Stimulated activated CD8-positive, alpha-beta memory T cell treated with anti-CD3 and anti-CD28 coated beads, Interleukin-12 subunit alpha, Interleukin-12 subunit beta, amount 100 ng/mL, for 24 hours (primary cell): ENCODE measurements around the gene CDKN2B.

ENCODE experiments used
- DNase-seq: peaks from one replicate; pipeline ENCODE4 v3.0.0-alpha.2; 2020; ENCODE audit errors: extremely low read depth

Gene CDKN2B

GRCh38 chr9:21993893-21994555 is 15.1 kb downstream of the CDKN2B start, which contains the start of gene CDKN2A:
CDKN2A (minus strand) TSS chr9:21994392.
- DNase-seq, result no peak

DNA sequence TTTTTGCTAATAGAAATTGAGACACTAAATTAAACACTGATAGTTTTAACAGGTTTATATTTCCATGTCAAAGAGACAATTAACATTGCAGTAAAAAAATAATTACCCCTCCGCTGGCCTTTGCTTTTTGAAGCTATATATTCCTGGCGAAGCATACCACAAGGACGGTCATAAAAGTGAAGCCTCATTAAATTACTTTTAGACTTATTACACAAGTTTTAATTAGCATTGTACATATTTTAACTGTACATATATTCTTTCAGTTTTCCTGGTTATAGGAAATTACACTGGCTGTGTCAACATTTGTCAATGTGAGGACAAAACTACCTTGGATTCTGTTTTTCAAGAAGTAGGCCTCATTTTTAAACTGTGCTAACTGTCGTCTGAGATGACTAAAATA is 16.1 kb downstream of the CDKN2B start:
- no peak for DNase-seq

- no peak for DNase-seq
Measured at GRCh38 chr9:21991072-21991959, 17.8 kb downstream of the CDKN2B start.

GRCh38 chr9:21989440-21990189 is 19.5 kb downstream of the CDKN2B start:
- DNase-seq, result no peak

DNA sequence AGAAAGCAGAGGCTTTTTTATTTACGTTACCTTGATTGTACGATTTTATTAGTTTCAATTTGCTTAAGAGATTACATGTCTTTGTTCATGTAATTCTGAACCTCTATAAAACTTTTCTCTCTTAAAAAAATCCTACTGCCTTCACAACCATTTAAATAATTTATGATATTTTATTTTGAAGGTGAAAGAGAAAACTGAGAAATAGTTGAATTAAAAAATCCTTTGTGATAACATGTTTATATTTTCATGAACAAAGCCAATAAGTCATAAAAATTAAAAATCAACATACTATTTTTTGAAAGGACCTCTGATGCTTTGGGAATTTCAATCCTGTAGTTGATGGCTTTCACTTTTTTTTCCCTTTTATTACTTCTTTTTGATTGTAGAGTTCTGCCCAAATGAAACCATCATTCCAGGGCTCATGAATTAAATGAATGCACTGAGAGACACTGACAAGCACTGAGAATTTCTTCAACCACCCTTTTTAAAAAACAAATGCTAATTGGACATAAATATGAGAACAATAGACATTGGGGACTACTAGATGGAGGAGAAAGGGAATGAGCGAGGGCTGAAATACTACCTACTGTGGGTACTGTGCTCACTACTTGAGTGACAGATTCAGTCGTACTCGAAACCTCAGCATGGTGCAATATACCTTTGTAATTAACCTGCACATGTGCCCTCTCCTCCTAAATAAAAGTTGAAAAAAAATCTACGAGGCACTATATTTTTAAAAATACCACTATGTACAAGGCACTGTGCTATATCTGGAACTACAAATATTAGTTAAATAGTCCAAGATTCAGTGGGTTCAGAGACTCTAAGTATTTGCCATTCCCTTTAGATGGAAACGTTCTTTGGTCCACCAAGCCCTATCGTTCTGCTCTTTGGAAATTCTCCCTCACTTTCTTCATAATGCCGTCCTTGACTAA is 20.8 kb downstream of the CDKN2B start:
- DNase-seq, result no peak

DNA sequence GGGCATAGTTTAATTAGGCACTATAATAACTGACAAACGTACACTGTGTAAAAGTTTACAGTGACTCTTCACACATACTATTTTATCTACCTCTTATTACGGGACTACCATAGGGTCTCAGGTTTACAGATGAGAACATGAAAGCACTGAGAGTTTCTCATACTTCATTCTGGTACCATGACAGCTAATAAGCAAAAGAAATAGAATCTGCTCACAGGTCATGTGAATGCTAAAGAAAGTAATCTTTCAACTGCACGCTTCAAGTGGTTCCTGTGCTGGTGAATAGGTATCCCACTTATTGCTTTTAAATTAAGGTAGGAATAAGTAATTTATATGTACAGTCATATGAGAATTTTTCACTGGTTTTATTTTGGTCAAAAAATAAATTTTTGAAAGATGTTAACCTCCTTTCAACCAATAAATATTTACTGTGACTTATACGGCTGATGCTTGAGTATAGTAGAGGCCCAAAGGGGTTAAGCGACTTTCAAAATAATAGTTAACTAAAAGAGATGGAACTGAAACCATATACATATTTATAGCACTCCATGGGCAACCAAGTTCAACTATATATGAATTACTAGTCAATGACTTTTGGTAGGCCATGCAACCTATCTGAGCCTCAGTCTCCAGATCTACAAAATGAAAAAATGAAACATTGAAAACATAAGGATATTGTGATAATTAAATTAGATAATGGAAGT is 23.0 kb downstream of the CDKN2B start:
- no peak for DNase-seq

DNA sequence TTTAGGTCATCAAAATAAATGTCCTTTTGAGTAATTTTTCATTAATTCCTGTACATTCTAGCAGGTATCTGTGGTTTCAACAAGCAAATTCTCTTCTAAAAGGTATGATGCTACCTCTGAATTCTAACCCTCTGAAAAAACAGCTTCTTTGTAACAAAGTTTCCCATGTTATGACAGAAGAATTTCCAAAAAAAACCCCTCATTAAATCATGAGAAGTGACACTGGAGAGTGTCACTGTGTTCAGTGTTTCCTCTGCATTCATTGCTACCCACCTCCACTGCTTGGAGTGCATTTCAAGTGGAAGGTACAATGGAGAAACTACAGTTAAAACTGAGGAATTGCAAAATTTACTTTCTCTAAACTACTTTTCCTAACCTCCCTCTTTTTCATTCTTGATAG is 25.0 kb downstream of the CDKN2B start:
- no peak for DNase-seq

GRCh38 chr9:21983561-21983935 is 25.6 kb downstream of the CDKN2B start:
- DNase-seq, result no peak

DNA sequence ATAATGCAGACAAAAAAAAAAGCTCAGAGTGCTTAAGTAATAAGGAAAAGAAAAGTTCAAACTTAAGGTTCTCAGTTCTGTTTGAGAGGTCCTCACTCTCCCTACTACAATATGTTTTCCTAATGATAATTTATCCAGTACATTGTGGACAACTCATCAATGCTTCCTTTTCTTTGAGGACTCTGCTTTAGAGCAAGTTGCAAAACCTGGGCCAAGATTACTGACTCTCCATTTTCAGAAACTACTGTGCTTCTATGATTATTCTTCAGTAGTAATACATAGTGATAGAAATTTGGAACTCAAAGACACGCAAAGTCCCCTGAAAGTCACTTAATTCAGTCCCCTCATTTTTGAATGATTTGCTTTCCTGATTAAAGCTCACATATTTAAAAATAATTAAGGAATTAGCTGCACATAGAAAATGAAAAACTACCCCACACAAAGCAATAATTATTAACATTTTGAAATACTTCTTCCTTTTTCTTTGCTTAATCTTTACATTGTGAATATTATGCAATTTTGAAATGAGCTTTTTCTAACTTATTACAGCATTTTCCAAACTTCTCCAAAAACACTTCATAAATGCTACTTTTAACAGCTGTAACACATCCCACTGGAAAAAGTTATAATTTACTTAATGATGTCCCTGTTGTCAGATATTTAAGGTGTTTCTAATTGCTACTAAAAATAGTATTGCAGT is 26.1 kb downstream of the CDKN2B start:
- no peak for DNase-seq

GRCh38 chr9:21982391-21982790 is 26.7 kb downstream of the CDKN2B start:
- DNase-seq, result no peak

DNA sequence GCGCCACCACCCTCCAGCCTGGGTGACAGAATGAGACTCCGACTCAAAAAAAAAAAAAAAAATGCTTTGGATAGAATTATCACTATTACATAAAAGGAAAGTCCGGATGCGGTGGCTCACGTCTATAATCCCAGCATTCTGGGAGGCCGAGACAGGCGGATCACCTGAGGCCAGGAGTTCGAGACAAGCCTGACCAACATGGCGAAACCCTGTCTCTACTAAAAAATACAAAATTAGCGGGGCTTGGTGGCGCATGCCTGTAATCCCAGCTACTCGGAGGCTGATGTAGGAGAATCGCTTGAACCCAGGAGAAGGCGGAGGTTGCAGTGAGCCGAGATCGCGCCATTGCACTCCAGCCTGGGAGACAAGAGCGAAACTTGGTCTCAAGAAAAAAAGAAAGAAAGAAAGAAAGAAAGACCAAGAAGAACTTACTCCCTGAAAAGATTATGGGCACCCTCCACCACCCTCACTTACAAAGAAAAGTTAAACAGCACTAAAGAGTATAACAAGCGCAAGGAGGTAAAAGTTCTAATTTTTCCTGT is 32.7 kb downstream of the CDKN2B start:
- DNase-seq, result no peak

DNA sequence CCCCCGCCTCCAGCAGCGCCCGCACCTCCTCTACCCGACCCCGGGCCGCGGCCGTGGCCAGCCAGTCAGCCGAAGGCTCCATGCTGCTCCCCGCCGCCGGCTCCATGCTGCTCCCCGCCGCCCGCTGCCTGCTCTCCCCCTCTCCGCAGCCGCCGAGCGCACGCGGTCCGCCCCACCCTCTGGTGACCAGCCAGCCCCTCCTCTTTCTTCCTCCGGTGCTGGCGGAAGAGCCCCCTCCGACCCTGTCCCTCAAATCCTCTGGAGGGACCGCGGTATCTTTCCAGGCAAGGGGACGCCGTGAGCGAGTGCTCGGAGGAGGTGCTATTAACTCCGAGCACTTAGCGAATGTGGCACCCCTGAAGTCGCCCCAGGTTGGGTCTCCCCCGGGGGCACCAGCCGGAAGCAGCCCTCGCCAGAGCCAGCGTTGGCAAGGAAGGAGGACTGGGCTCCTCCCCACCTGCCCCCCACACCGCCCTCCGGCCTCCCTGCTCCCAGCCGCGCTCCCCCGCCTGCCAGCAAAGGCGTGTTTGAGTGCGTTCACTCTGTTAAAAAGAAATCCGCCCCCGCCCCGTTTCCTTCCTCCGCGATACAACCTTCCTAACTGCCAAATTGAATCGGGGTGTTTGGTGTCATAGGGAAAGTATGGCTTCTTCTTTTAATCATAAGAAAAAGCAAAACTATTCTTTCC is 34.2 kb downstream of the CDKN2B start:
- no peak for DNase-seq

DNA sequence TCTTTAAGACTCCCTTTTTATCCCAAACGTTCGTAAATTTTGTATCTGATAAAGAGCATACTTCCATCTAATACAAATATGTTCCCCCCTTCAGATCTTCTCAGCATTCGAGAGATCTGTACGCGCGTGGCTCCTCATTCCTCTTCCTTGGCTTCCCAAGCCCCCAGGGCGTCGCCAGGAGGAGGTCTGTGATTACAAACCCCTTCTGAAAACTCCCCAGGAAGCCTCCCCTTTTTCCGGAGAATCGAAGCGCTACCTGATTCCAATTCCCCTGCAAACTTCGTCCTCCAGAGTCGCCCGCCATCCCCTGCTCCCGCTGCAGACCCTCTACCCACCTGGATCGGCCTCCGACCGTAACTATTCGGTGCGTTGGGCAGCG is 34.8 kb downstream of the CDKN2B start:
- DNase-seq, result no peak

DNA sequence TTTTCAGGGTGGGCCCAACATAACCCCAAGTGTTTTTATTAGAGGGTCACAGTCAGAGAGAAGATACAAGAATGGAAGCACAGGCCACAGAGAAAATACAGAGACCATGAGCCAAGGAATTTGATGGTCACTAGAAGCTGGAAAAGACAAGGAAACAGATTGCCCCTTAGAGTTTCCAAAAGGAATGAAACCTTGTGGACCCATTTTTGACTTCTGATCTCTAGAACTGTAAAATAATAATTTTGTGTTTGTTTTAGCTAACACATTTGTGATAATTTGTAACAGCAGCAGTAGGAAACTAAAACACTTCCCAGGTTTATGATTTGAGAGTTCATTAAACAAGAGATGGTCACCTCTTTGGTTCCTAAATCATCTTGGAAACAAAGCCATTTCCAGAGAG is 36.7 kb downstream of the CDKN2B start:
- DNase-seq, result no peak

DNA sequence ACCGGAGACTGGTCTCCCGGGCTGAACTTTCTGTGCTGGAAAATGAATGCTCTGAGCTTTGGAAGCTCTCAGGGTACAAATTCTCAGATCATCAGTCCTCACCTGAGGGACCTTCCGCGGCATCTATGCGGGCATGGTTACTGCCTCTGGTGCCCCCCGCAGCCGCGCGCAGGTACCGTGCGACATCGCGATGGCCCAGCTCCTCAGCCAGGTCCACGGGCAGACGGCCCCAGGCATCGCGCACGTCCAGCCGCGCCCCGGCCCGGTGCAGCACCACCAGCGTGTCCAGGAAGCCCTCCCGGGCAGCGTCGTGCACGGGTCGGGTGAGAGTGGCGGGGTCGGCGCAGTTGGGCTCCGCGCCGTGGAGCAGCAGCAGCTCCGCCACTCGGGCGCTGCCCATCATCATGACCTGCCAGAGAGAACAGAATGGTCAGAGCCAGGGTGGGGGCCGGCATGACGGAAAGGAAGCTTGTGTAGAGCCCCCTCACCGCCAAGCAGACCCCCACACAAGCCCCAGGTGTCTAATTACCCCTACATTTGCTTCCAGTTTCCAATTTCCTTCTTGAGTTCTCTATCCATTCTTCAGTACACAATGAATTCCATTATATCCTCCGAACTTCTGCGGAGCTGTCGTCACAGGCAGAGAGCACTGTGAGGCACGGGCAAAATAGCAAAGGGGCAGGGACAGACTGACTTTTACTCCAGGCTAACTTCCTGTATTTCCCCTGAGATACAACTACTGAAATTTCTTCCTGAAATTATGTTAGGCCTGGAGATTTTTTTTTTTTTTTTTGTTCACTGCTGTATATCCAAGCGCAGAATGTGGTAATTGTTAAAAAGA is 38.1 kb downstream of the CDKN2B start:
- no peak for DNase-seq

DNA sequence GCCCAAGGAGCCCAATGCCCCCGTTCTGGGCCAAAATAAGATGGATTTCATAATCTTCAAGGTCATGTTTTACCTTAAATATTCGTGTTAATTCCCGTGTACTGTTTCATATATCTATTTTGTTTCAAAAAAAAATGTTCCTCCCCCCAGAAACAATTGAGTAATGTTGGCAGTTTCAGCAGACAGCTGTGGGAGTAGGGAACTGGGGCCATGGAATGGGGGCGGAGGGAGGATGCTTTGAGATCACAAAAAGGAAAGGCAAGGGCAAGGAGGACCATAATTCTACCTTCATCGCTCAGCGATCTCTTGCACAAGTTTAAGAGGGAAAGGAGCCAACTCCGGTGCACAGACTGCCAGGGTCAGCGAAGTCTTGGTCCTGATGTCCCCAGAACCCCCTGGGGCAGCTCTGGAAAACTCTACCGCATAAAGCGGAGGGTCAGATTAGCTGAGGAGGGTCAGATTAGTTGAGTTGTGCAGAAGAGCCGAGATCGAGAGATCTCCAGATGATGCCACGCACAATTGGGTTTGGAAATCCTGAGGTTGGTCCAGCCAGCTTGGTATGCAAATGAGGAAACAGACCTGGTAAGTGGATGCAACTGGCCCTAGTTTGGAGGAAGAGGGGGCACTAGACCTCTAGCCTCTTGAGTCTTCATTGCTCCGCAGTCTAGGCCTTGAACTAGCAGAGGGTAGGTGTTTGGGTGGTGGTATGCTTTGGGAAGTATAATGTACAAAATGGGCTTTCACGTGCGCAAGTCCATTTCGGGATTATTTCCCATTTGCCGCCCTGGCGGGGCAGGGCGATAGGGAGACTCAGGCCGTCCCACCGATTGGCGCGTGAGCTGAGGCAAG is 38.9 kb downstream of the CDKN2B start:
- DNase-seq, result no peak
